ENCODE data around the gene NECTIN4. TPM values are rescaled to one million over a fixed set of nuclear protein-coding genes. Genes with fewer than 3 reads are reported as not detected.

The NECTIN4 gene
- total RNA-seq, 4 donors from 2014 or later: not detected

DNA sequence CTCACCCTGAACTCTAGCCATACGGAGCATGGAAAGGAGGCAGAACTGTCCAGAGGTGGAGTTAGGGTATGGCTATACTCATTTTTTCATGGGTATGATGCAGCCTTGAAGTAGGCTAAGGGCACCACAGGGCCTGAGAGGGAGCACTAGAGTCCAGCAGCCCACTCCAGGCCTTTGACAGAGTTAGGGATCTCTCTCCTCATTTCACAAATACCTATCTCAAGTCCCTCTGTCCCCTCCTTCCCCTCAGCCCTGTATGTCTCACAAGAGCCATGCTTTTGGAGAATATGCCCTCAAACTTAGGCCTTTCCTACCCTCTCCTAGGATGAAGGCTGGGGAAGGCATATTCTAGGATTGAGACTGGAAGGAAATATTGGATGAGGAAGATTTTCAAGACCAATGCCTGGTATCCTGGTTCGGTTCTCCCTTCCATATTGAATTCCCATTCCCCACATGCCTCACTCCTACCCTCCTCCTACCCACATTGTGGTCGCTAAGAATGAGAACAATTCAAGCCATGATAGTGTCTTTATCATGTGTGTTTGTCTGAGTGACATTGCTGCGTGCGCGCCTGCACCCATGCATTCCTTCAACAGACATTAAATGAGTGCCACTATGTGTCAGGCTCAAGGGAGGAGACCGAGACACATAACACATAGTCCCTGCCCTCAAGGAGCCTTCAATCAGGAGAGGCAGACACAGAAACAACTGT is 2.6 kb upstream of the NECTIN4 start:
- TF ChIP-seq POLR2A (IDR thresholded peaks at IDR 0.05): no peak
- TF ChIP-seq CTCF (IDR thresholded peaks at IDR 0.05): no peak
- no peak for TF ChIP-seq EP300 (IDR thresholded peaks at IDR 0.05)
- Histone ChIP-seq H3K27me3 (no peaks in the 10 kb centered on the region), H3K36me3 (no peaks in the 10 kb centered on the region), H3K9me3 (no peaks in the 10 kb centered on the region), H3K4me3 (no peak overlapping the region), H3K27ac (no peak overlapping the region), H3K4me1 (peaks cover 0 to 7% (median 1%) of the 10 kb centered on the region in 4 donors)
- WGBS, 2 donors: 81 to 82% methylated on average over 7 of the region's 7 CpGs
- no peak for DNase-seq (ENCODE audit: low spot score in 2 of 2)

GRCh38 chr1:161091093-161091492 is 1.7 kb upstream of the NECTIN4 start:
- no peaks in the 10 kb centered on the region for H3K36me3 ChIP-seq
- no peak overlapping the region for H3K4me3 ChIP-seq
- 71 to 79% methylated on average over 5 of the region's 5 CpGs for WGBS, 2 donors
- no peak overlapping the region for H3K27ac ChIP-seq
- no peak for DNase-seq (ENCODE audit: low spot score in 2 of 2)
- no peaks in the 10 kb centered on the region for H3K9me3 ChIP-seq
- H3K4me1 ChIP-seq: no peaks in the 10 kb centered on the region
- TF ChIP-seq POLR2A (IDR thresholded peaks at IDR 0.05) (no peak), CTCF (IDR thresholded peaks at IDR 0.05) (no peak), EP300 (IDR thresholded peaks at IDR 0.05) (no peak)
- no peaks in the 10 kb centered on the region for H3K27me3 ChIP-seq

DNA sequence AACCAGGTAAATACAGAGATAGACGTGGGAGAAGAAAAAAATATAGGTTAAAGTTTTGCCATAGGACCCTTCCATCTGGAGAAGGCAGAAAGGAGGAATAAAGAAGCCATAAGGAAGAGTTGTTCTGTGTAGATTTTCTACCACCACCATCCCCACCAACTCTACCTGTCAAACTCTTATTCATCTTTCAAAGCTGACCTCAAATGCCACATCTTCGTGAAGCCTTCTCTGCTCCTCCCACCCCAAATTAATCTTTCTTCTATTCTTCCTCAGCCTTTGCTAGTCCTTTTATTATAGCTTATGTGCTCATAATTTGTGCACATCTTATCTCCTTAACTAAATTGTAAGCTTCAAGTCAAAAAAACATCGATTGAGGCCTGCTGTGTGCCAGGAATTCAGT is 1.3 kb upstream of the NECTIN4 start:
- DNase-seq (ENCODE audit: low spot score in 2 of 2): no peak
- Histone ChIP-seq H3K36me3 (no peaks in the 10 kb centered on the region), H3K9me3 (no peaks in the 10 kb centered on the region), H3K4me1 (no peaks in the 10 kb centered on the region), H3K27ac (no peak overlapping the region), H3K4me3 (no peak overlapping the region), H3K27me3 (no peaks in the 10 kb centered on the region)
- TF ChIP-seq POLR2A (IDR thresholded peaks at IDR 0.05) (no peak), CTCF (IDR thresholded peaks at IDR 0.05) (no peak), EP300 (IDR thresholded peaks at IDR 0.05) (no peak)
- WGBS, 2 donors: 80 to 81% methylated on average over 3 of the region's 3 CpGs

DNA sequence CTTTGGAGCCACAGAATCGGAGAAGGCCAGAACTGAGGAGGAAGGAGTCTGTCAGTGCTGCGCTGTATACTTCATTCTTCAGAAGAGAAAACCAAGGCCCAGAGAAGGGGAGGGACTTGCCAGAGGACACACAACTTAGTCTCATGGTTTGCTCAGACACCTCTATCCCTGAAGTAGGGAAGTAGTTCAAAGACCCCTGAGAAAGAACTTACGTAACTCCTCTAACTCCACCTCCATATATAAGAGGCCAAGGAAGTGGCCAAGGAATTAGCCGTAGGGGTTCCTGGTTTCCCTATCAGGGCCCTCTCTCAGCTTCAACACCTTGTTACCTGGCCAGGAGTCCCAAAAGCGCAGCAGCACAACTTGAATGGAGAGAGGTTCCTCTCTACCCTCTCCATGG is 580 bp upstream of the NECTIN4 start:
- Histone ChIP-seq H3K9me3 (no peaks in the 10 kb centered on the region), H3K36me3 (no peaks in the 10 kb centered on the region), H3K4me3 (no peak overlapping the region), H3K27me3 (no peaks in the 10 kb centered on the region), H3K27ac (no peak overlapping the region), H3K4me1 (no peaks in the 10 kb centered on the region)
- TF ChIP-seq POLR2A (IDR thresholded peaks at IDR 0.05) (no peak), CTCF (IDR thresholded peaks at IDR 0.05) (no peak), EP300 (IDR thresholded peaks at IDR 0.05) (no peak)
- no peak for DNase-seq (ENCODE audit: low spot score in 2 of 2)
- 97% methylated on average over 5 of the region's 5 CpGs for WGBS, 2 donors

- Histone ChIP-seq H3K9me3 (no peaks in the 10 kb centered on the region), H3K4me3 (no peak overlapping the region), H3K36me3 (no peaks in the 10 kb centered on the region), H3K27me3 (no peaks in the 10 kb centered on the region), H3K4me1 (no peaks in the 10 kb centered on the region), H3K27ac (no peak overlapping the region)
- no peak for DNase-seq (ENCODE audit: low spot score in 2 of 2)
- no peak for TF ChIP-seq POLR2A (IDR thresholded peaks at IDR 0.05)
- WGBS, 2 donors: 79 to 100% methylated on average over 3 of the region's 3 CpGs
Measured at GRCh38 chr1:161088587-161089110, 709 bp downstream of the NECTIN4 start.

Data from tibial nerve (tissue), 4 donors.